PC-3 (cell line): ENCODE measurements around the gene VSTM4. TPM values are rescaled to one million over a fixed set of nuclear protein-coding genes. Genes with fewer than 3 reads are reported as not detected.

ENCODE experiments used
- ATAC-seq: fragments of 200-7000 bp; cut with Tn5 transposase; 2 replicates; pipeline ENCODE4 v1.9.1; 2020; ENCODE audit warnings: mild to moderate bottlenecking, moderate library complexity
- BruUV-seq: library from RNA; stranded (reverse); fragments of 400-500 nt; replicated peaks from 2 replicates; lab custom pipeline; 2021; lab: Mats Ljungman, UMichigan
- CTCF ChIA-PET: fragments of 300-600 bp; sonication (Branson Sonifier 250); formaldehyde crosslinking; loops from one replicate; lab custom pipeline; 2022; ENCODE audit warnings: antibody characterized with exemption; lab: Charles Lee
- POLR2A ChIA-PET: fragments of 300-600 bp; sonication (Branson Sonifier 250); formaldehyde crosslinking; loops from one replicate; lab custom pipeline; 2022; ENCODE audit warnings: antibody characterized with exemption; ENCODE audit not compliant: unreplicated experiment; lab: Charles Lee
- DNase-seq: peaks from one replicate; pipeline ENCODE4 v3.0.0-alpha.2; 2015
- H2AFZ ChIP-seq: fragments of 300-600 bp; sonication (generic); 2 replicates; pipeline ENCODE4 v1.6.0; 2016; ENCODE audit warnings: antibody characterized with exemption, low read length
- H3F3A ChIP-seq: fragments of 300-600 bp; sonication (generic); one replicate; pipeline ENCODE4 v1.6.0; 2017; ENCODE audit warnings: antibody characterized with exemption, low read length, control low read depth, mild to moderate bottlenecking; ENCODE audit not compliant: unreplicated experiment
- H3K27ac ChIP-seq: fragments of 300-600 bp; sonication (generic); 2 replicates; pipeline ENCODE4 v1.5.1; 2016; ENCODE audit warnings: mild to moderate bottlenecking, low read length
- H3K27me3 ChIP-seq: fragments of 300-600 bp; sonication (generic); 2 replicates; pipeline ENCODE4 v1.6.1; 2016; ENCODE audit warnings: low read length, mixed read lengths
- H3K36me3 ChIP-seq: fragments of 300-600 bp; sonication (generic); 2 replicates; pipeline ENCODE4 v1.6.1; 2016; ENCODE audit warnings: low read depth, mixed run types, low read length, mixed read lengths
- H3K4me1 ChIP-seq: fragments of 300-600 bp; sonication (generic); 2 replicates; pipeline ENCODE4 v1.5.1; 2016; ENCODE audit warnings: low read length; ENCODE audit not compliant: insufficient read depth
- H3K4me2 ChIP-seq: fragments of 300-600 bp; sonication (generic); 2 replicates; pipeline ENCODE4 v1.6.0; 2016; ENCODE audit warnings: low read length
- H3K4me3 ChIP-seq: fragments of 300-600 bp; sonication (generic); 2 replicates; pipeline ENCODE4 v1.5.1; 2016; ENCODE audit warnings: mild to moderate bottlenecking, low read length, mixed read lengths
- H3K79me2 ChIP-seq: fragments of 300-600 bp; sonication (generic); 2 replicates; pipeline ENCODE4 v1.6.1; 2017; ENCODE audit warnings: low read length, mixed read lengths
- H3K9ac ChIP-seq: fragments of 300-600 bp; sonication (generic); 2 replicates; pipeline ENCODE4 v1.6.0; 2016; ENCODE audit warnings: mild to moderate bottlenecking, low read length
- H3K9me2 ChIP-seq: fragments of 300-600 bp; sonication (generic); replicated peaks from 2 replicates; pipeline ENCODE4 v1.6.1; 2016; ENCODE audit warnings: mixed run types, low read length, mixed read lengths
- H3K9me3 ChIP-seq: fragments of 300-600 bp; sonication (generic); 2 replicates; pipeline ENCODE4 v1.6.1; 2016; ENCODE audit warnings: low read length, mixed read lengths
- H4K20me1 ChIP-seq: fragments of 300-600 bp; sonication (generic); 2 replicates; pipeline ENCODE4 v1.6.1; 2016; ENCODE audit warnings: low read length, mixed read lengths
- EZH2 ChIP-seq: fragments of 300-600 bp; sonication (generic); IDR thresholded peaks from one replicate; pipeline ENCODE4 v1.6.1; 2017; ENCODE audit warnings: antibody characterized with exemption, mild to moderate bottlenecking, low read length; ENCODE audit not compliant: unreplicated experiment
- EZH2phosphoT487 ChIP-seq: fragments of 300-600 bp; sonication (generic); IDR thresholded peaks from 2 replicates; pipeline ENCODE4 v1.6.1; 2018; ENCODE audit warnings: mild to moderate bottlenecking, antibody characterized with exemption, low read length, borderline replicate concordance
- intact Hi-C: fragments of 100-400 bp; cut with micrococcal nuclease; formaldehyde crosslinking; loops from 2 replicates; pipeline ENCODE4 v1.9.0; 2023
- total RNA-seq: library from RNA; depleted of rRNA; stranded (reverse); fragments of >200 nt; gene quantifications from 2 replicates; pipeline ENCODE4 v1.2.3, GENCODE V29; 2014
- TF ChIP-seq, protein P1 (sequence below): fragments of 300-600 bp; sonication (generic); conservative IDR thresholded peaks from 2 replicates; pipeline ENCODE4 v1.5.1; 2017; ENCODE audit warnings: antibody characterized with exemption, low read depth, mild to moderate bottlenecking, low read length

The VSTM4 gene
- total RNA-seq, 1 experiment from 2014 or later = not detected

DNA sequence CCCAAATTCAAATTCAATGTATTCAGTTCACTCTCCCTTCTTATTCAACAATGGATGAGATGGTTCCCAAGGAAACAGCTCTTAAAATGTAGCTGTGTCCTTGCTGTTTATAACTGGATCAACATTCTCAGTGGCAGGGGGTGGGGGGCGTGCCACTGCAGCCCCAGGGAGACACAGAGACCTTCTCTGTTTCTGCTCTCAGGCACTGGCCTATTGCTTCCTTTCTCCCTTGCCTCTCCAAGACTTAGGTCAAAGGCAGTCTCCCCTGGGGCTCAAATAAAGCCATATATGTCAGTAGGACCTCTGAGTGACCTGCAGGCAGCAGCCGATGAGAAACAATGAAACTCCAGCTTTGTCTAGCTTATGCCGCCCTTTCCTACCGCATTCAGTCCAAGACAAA, 20.7 kb downstream of the VSTM4 start:
- H3K36me3 ChIP-seq = no peaks in the 10 kb centered on the region
- no peaks in the 10 kb centered on the region for H3K79me2 ChIP-seq
- BruUV-seq = no TSS peak
- ATAC-seq (no peak), DNase-seq (no peak)
- H3K27ac ChIP-seq = no peak overlapping the region
- H3K4me1 ChIP-seq = no peaks in the 10 kb centered on the region
- no peak overlapping the region for H3K4me3 ChIP-seq
- no peaks in the 10 kb centered on the region for H3K9me2 ChIP-seq
- H4K20me1 ChIP-seq = no peaks in the 10 kb centered on the region
- H3K9me3 ChIP-seq = no peaks in the 10 kb centered on the region
- TF ChIP-seq EZH2 (no peak), EZH2phosphoT487 (no peak)
- TF ChIP-seq, protein P1, sequence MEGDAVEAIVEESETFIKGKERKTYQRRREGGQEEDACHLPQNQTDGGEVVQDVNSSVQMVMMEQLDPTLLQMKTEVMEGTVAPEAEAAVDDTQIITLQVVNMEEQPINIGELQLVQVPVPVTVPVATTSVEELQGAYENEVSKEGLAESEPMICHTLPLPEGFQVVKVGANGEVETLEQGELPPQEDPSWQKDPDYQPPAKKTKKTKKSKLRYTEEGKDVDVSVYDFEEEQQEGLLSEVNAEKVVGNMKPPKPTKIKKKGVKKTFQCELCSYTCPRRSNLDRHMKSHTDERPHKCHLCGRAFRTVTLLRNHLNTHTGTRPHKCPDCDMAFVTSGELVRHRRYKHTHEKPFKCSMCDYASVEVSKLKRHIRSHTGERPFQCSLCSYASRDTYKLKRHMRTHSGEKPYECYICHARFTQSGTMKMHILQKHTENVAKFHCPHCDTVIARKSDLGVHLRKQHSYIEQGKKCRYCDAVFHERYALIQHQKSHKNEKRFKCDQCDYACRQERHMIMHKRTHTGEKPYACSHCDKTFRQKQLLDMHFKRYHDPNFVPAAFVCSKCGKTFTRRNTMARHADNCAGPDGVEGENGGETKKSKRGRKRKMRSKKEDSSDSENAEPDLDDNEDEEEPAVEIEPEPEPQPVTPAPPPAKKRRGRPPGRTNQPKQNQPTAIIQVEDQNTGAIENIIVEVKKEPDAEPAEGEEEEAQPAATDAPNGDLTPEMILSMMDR = no peak
- ChIA-PET POLR2A (no interaction called here), CTCF (no interaction called here)
- intact Hi-C loops = no loop called here
- no peaks in the 10 kb centered on the region for H3F3A ChIP-seq
- H3K27me3 ChIP-seq = peaks cover 90% of the 10 kb centered on the region
- H3K4me2 ChIP-seq = no peak overlapping the region
- no peak overlapping the region for H2AFZ ChIP-seq
- H3K9ac ChIP-seq = no peak overlapping the region

DNA sequence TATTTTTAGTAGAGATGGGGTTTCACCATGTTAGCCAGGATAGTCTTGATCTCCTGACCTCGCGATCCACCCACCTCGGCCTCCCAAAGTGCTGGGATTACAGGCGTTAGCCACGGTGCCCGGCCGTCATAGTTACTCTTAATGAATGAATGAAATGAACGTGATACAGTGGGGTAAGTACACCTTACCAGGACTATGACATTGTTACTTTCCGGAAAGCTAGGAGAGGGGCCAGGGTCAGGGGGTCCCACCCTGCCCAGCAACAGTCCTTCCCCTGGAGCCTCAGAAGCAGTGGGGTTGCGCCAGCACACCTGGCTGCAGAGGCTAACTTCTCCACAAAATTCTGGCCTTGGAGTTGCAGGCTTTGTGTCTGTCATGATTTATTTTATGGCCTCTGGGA, 21.4 kb downstream of the VSTM4 start:
- H3K4me3 ChIP-seq = no peak overlapping the region
- no peaks in the 10 kb centered on the region for H3K9me2 ChIP-seq
- no peaks in the 10 kb centered on the region for H3K4me1 ChIP-seq
- H3K9me3 ChIP-seq = no peaks in the 10 kb centered on the region
- ChIA-PET CTCF (no interaction called here), POLR2A (no interaction called here)
- no peaks in the 10 kb centered on the region for H3K79me2 ChIP-seq
- no peak overlapping the region for H3K4me2 ChIP-seq
- H3K36me3 ChIP-seq = no peaks in the 10 kb centered on the region
- no peaks in the 10 kb centered on the region for H4K20me1 ChIP-seq
- no peak overlapping the region for H3K27ac ChIP-seq
- no peak overlapping the region for H2AFZ ChIP-seq
- intact Hi-C loops = no loop called here
- H3F3A ChIP-seq = no peaks in the 10 kb centered on the region
- peaks cover 90% of the 10 kb centered on the region for H3K27me3 ChIP-seq
- no peak overlapping the region for H3K9ac ChIP-seq
- DNase-seq (no peak), ATAC-seq (no peak)
- TF ChIP-seq EZH2phosphoT487 = no peak
- TF ChIP-seq, protein P1 = no peak
- TF ChIP-seq EZH2 = no peak
- no TSS peak for BruUV-seq

GRCh38 chr10:49092477-49092876, 22.8 kb downstream of the VSTM4 start:
- Histone ChIP-seq H3K4me2 (no peak overlapping the region), H3F3A (no peaks in the 10 kb centered on the region), H3K4me1 (no peaks in the 10 kb centered on the region), H3K9me2 (no peaks in the 10 kb centered on the region), H3K4me3 (no peak overlapping the region), H3K9ac (no peak overlapping the region), H3K36me3 (no peaks in the 10 kb centered on the region), H4K20me1 (no peaks in the 10 kb centered on the region), H3K27ac (no peak overlapping the region), H3K79me2 (no peaks in the 10 kb centered on the region), H2AFZ (no peak overlapping the region), H3K9me3 (no peaks in the 10 kb centered on the region), H3K27me3 (peaks cover 84% of the 10 kb centered on the region)
- intact Hi-C loops = no loop called here
- TF ChIP-seq, protein P1 = no peak
- TF ChIP-seq EZH2phosphoT487 (no peak), EZH2 (no peak)
- ATAC-seq (no peak), DNase-seq (no peak)
- ChIA-PET CTCF (no interaction called here), POLR2A (no interaction called here)
- no TSS peak for BruUV-seq
